Type B pancreatic cell (in vitro differentiated cells): ENCODE measurements around the gene LEF1. TPM values are rescaled to one million over a fixed set of nuclear protein-coding genes. Genes with fewer than 3 reads are reported as not detected.

Experiments used
- DNase-seq: peaks from one replicate; pipeline ENCODE4 v3.0.0; 2021; ENCODE audit warnings: mixed read lengths; ENCODE audit not compliant: unreplicated experiment; ENCODE audit errors: extremely low spot score
- H3K27ac Mint-ChIP-seq: 2 replicates; pipeline ENCODE4 v1.8.0; 2021; ENCODE audit warnings: mild to moderate bottlenecking, mixed read lengths
- H3K27me3 Mint-ChIP-seq: 2 replicates; pipeline ENCODE4 v1.8.0; 2021; ENCODE audit warnings: mixed read lengths
- H3K36me3 Mint-ChIP-seq: 2 replicates; pipeline ENCODE4 v1.8.0; 2021; ENCODE audit warnings: mixed read lengths
- H3K4me1 Mint-ChIP-seq: one replicate; pipeline ENCODE4 v1.8.0; 2021; ENCODE audit warnings: mixed read lengths; ENCODE audit not compliant: unreplicated experiment
- H3K4me3 Mint-ChIP-seq: 2 replicates; pipeline ENCODE4 v1.8.0; 2021; ENCODE audit warnings: mild to moderate bottlenecking, mixed read lengths
- H3K9me3 Mint-ChIP-seq: 2 replicates; pipeline ENCODE4 v1.8.0; 2021; ENCODE audit warnings: mixed read lengths
- CTCF ChIP-seq: fragments of 200-600 bp; sonication (generic); conservative IDR thresholded peaks from 2 replicates; pipeline ENCODE4 v1.5.0; 2021; ENCODE audit warnings: antibody characterized with exemption, mild to moderate bottlenecking
- total RNA-seq: library from RNA; stranded (reverse); gene quantifications from 2 replicates; pipeline ENCODE4 v1.2.1, GENCODE V29; 2021; ENCODE audit warnings: low replicate concordance

Gene LEF1
- total RNA-seq, 1 donor from 2014 or later, result 66.1 TPM

DNA sequence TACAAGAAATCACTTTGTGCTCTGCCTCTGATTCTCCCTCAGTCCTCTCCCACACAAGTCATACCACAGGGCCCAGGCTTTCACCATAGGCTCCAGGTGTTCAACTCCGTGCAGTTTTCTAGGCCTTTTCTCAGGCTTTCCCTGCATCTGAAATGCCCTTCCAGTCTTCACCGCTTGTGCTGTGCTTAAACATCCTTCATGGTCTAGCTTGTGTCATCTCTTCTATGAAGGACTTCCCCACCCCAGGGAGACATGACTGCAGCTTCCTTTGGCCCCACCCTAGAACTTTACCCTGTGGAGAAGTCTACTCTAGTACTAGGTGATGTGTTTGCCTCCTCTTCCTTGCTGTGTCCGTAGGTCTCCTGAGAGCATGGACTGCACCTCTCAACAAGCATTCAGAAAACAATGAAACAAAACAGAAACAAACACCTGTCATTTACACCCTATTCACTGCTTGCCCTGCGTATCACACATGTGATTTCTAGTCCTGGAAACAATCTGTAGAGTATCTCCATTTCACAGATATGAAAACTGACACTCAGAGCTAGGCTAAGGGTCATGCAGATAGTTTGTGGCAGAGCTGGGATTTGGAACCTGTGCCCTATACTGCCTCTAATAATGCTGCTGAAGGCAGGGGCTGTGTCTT lies 22.7 kb upstream of the LEF1 start:
- H3K4me1 Mint-ChIP-seq, result peaks cover 21% of the 10 kb centered on the region
- no peak overlapping the region for H3K27ac Mint-ChIP-seq
- H3K9me3 Mint-ChIP-seq, result no peaks in the 10 kb centered on the region
- peaks cover 25% of the 10 kb centered on the region for H3K27me3 Mint-ChIP-seq
- H3K4me3 Mint-ChIP-seq, result no peak overlapping the region
- H3K36me3 Mint-ChIP-seq, result no peaks in the 10 kb centered on the region
- TF ChIP-seq CTCF, result no peak
- DNase-seq, result no peak

GRCh38 chr4:108188770-108189169 lies 20.0 kb upstream of the LEF1 start:
- TF ChIP-seq CTCF, result no peak
- peaks cover 29% of the 10 kb centered on the region for H3K27me3 Mint-ChIP-seq

DNA sequence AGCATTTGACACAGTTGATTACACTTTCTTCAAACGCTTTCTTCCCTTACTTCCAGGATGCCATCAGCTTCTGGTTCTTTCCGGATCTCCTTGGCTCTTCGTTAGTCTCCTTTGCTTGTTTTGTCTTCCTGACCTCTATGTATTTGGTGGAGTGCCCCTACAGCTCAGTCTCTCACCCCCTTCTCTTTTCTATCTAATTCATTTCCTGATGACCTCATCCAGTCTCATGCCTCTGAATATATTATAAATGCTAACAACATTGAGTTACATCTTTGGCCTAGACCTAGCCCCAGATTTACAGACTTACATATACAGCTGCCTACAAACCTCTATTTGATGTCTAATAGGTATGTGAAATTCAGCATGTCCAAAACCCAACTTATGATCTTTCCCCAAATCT lies 16.5 kb upstream of the LEF1 start:
- DNase-seq, result no peak
- no peak for TF ChIP-seq CTCF
- Mint-ChIP-seq H3K4me1 (peaks cover 10% of the 10 kb centered on the region), H3K9me3 (no peaks in the 10 kb centered on the region), H3K27me3 (peaks cover 16% of the 10 kb centered on the region), H3K27ac (no peak overlapping the region), H3K4me3 (no peak overlapping the region), H3K36me3 (no peaks in the 10 kb centered on the region)

More at GRCh38 chr4:108188770-108189169, 20.0 kb upstream of the LEF1 start:
- DNase-seq, result no peak
- no peaks in the 10 kb centered on the region for H3K9me3 Mint-ChIP-seq
- H3K4me3 Mint-ChIP-seq, result no peak overlapping the region
- H3K4me1 Mint-ChIP-seq, result peaks cover 14% of the 10 kb centered on the region
- no peaks in the 10 kb centered on the region for H3K36me3 Mint-ChIP-seq
- no peak overlapping the region for H3K27ac Mint-ChIP-seq

GRCh38 chr4:108184453-108185049 lies 15.8 kb upstream of the LEF1 start:
- H3K36me3 Mint-ChIP-seq, result no peaks in the 10 kb centered on the region
- H3K4me3 Mint-ChIP-seq, result no peak overlapping the region
- peaks cover 7% of the 10 kb centered on the region for H3K4me1 Mint-ChIP-seq
- H3K9me3 Mint-ChIP-seq, result no peaks in the 10 kb centered on the region
- no peak for DNase-seq
- H3K27ac Mint-ChIP-seq, result no peak overlapping the region
- no peak for TF ChIP-seq CTCF
- H3K27me3 Mint-ChIP-seq, result peaks cover 12% of the 10 kb centered on the region

GRCh38 chr4:108181704-108182103 lies 13.0 kb upstream of the LEF1 start:
- Mint-ChIP-seq H3K9me3 (no peaks in the 10 kb centered on the region), H3K36me3 (no peaks in the 10 kb centered on the region), H3K4me1 (peaks cover 7% of the 10 kb centered on the region), H3K27me3 (peaks cover 10% of the 10 kb centered on the region), H3K27ac (no peak overlapping the region), H3K4me3 (no peak overlapping the region)
- peak; percentile 45 for TF ChIP-seq CTCF
- DNase-seq, result no peak
